Measurements from ENCODE around the gene CACNG8. TPM values are rescaled to one million over a fixed set of nuclear protein-coding genes. Genes with fewer than 3 reads are reported as not detected.
A peak's percentile ranks its signal among the peaks of the same experiment; 100 is the strongest.

CACNG8 gene
- total and polyA plus RNA-seq, 12 donors, result under 0.01 to 0.06 (median 0.03) TPM; not detected in 7

DNA sequence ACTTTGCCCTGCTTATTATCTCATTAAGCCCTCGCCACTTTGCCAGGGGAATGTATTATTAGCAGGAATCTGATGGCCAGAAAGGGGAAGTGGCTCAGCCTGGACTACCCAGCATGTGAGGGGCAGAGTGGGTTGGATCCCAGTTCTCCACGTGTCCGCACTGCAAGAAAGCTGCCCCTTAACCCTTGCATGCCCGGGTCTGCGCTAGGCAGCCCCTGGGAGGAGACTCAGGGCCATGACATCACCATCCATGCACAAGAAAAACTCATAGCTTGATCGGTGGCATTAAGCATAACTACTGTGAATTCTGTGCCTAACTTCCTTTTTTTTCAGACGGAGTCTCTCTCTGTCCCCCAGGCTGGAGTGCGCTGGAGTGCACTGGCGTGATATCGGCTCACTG, 8.9 kb downstream of the CACNG8 start:
- H3K4me1 ChIP-seq (replicated peaks in 1 of 2), result no peaks in the 10 kb centered on the region
- peaks cover 8% of the 10 kb centered on the region for H3K27me3 ChIP-seq
- TF ChIP-seq, protein P1, sequence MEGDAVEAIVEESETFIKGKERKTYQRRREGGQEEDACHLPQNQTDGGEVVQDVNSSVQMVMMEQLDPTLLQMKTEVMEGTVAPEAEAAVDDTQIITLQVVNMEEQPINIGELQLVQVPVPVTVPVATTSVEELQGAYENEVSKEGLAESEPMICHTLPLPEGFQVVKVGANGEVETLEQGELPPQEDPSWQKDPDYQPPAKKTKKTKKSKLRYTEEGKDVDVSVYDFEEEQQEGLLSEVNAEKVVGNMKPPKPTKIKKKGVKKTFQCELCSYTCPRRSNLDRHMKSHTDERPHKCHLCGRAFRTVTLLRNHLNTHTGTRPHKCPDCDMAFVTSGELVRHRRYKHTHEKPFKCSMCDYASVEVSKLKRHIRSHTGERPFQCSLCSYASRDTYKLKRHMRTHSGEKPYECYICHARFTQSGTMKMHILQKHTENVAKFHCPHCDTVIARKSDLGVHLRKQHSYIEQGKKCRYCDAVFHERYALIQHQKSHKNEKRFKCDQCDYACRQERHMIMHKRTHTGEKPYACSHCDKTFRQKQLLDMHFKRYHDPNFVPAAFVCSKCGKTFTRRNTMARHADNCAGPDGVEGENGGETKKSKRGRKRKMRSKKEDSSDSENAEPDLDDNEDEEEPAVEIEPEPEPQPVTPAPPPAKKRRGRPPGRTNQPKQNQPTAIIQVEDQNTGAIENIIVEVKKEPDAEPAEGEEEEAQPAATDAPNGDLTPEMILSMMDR (IDR thresholded peaks at IDR 0.05), result no peak
- no peak for TF ChIP-seq POLR2A (IDR thresholded peaks at IDR 0.05)
- intact Hi-C loops (cut with DNase I), result no loop called here
- 40 to 57% (median 54%) methylated on average over 8 to 10 of the region's 10 CpGs for WGBS, 4 donors
- no peak overlapping the region for H3K27ac ChIP-seq
- peak in 1 of 7 donors; percentile 7 for DNase-seq
- no peaks in the 10 kb centered on the region for H3K9me3 ChIP-seq (replicated peaks in 1 of 3)
- no peaks in the 10 kb centered on the region for H3K36me3 ChIP-seq (replicated peaks in 1 of 2)
- no peak overlapping the region for H3K4me3 ChIP-seq

DNA sequence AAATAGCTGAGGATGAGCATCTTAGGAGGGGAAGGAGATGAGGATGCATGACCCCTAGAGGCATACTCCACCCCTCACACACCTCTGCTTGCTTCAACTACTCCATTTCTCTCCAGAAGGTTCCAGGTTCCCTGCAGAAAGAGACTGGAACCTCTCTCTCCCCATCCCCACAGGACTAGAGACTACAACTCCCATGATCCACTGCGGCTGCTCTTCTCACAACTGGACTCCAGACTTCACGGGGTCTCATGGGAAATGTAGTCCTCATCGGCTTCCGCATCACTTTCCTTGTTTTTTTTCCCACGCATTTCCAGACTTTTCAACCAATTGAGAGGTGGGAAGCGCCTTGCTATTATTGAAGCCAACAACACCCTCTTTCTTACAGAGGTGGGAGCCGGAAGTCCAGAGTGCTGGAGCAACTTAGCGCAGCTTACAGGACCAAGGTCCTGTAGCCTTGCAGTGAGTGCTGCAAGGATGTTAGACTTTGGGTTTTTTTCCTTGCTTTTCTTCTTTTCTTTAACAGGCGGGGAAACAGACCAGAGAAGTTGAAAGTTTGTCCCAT, 14.8 kb downstream of the CACNG8 start:
- peaks cover 54% of the 10 kb centered on the region for H3K27me3 ChIP-seq
- H3K27ac ChIP-seq, result no peak overlapping the region
- intact Hi-C loops (cut with DNase I), result no loop called here
- no peaks in the 10 kb centered on the region for H3K4me1 ChIP-seq (replicated peaks in 1 of 2)
- no peak for TF ChIP-seq POLR2A (IDR thresholded peaks at IDR 0.05)
- TF ChIP-seq, protein P1 (IDR thresholded peaks at IDR 0.05), result no peak
- 3 to 5% (median 3%) methylated on average over 9 of the region's 9 CpGs for WGBS, 4 donors
- peak overlapping the region in 1 of 4 donors; percentile 8 for H3K4me3 ChIP-seq
- H3K9me3 ChIP-seq (replicated peaks in 1 of 3), result no peaks in the 10 kb centered on the region
- H3K36me3 ChIP-seq (replicated peaks in 1 of 2), result no peaks in the 10 kb centered on the region
- peak; percentile 54 to 84 (median 69) for DNase-seq

DNA sequence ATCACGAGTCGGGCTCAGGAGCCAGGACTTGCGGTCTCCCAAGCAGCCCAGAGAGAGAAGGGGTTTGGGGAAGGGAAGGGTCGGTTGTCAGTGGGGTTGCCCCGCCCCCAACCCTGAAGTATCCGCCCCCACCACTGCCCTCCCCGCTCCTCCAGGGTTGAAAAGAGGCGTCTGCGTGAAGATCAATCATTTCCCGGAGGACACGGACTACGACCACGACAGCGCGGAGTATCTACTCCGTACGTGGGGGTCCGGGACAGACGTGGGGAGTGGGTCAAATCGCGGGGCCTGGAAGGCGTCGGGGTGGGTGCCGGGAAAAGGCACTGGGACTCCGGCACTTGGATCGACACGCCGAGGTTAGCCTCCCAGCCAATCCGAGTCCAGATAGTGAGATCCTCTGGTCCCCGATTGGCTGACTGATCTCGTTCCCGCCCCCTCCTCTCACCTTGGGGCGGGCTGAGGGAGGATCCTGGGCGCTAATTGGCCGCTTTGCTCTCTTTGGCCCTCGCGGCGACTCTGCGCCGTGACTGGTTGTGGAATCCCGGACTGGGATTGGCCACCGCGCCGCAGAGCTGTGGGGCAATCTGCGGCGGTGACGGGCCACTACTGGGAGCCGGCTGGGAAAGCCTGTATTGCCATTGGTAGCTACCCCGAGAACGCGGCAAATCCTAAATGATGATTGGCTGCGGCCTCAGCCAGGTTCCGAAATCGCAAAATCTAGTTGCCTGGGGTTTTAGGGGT, 15.4 kb downstream of the CACNG8 start:
- intact Hi-C loops (cut with DNase I), result no loop called here
- H3K36me3 ChIP-seq (replicated peaks in 1 of 2), result no peaks in the 10 kb centered on the region
- DNase-seq, result peak in 6 of 7 donors; percentile 20 to 62 (median 33)
- H3K4me3 ChIP-seq, result peak overlapping the region in 1 of 4 donors; percentile 8
- H3K9me3 ChIP-seq (replicated peaks in 1 of 3), result no peaks in the 10 kb centered on the region
- H3K27me3 ChIP-seq, result peaks cover 60% of the 10 kb centered on the region
- TF ChIP-seq POLR2A (IDR thresholded peaks at IDR 0.05), result no peak
- TF ChIP-seq, protein P1 (IDR thresholded peaks at IDR 0.05), result no peak
- no peaks in the 10 kb centered on the region for H3K4me1 ChIP-seq (replicated peaks in 1 of 2)
- no peak overlapping the region for H3K27ac ChIP-seq
- WGBS, 4 donors, result 2 to 6% (median 5%) methylated on average over 24 to 54 of the region's 54 CpGs

DNA sequence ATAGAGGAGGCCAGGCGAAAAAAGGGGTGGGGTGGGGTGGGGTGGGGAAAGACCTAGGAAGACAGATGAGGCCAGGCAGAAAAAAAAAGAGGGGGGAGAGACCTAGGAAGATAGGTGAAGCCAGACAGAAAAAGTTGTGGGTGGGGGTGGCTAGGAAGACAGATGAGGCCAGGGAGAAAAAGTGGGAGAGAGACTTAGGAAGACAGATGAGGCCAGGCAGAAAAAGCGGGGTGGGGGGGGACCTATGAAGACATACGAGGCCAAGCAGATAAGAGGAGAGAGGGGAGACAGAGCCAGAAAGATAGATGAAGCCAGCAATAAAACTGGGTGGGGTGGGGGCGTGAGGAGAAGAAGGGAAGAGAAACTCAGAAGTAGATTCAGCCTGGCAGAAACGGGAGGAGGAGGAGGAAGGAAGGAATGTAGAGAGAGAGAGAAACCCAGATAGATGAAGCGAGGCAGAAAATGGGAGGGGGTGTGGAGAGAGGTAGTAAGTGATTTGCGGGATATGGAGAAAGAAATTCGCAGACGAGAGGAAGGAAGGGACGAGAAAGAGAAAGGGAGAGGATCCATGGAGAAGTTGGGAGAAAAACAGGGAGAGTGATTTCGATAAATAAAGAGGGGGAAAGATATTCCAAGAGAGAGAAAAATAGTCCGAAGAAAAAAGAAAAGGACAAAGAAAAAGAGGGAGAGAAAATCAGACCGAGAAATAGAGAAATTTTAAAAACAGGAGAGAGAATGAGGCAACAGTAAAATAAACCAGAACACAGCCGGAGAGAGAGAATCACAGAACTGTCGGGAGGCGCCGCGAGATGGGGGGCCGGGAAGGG, 16.5 kb downstream of the CACNG8 start:
- no peak for DNase-seq
- no peaks in the 10 kb centered on the region for H3K4me1 ChIP-seq (replicated peaks in 1 of 2)
- H3K4me3 ChIP-seq, result no peak overlapping the region
- no peaks in the 10 kb centered on the region for H3K36me3 ChIP-seq (replicated peaks in 1 of 2)
- H3K27me3 ChIP-seq, result peaks cover 68% of the 10 kb centered on the region
- TF ChIP-seq, protein P1 (IDR thresholded peaks at IDR 0.05), result no peak
- no peak for TF ChIP-seq POLR2A (IDR thresholded peaks at IDR 0.05)
- H3K27ac ChIP-seq, result no peak overlapping the region
- WGBS, 4 donors, result 4 to 5% (median 5%) methylated on average over 19 of the region's 19 CpGs
- H3K9me3 ChIP-seq (replicated peaks in 1 of 3), result no peaks in the 10 kb centered on the region
- intact Hi-C loops (cut with DNase I), result no loop called here

Measured in adrenal gland (tissue), 12 donors.